Gastroesophageal sphincter (tissue), 4 donors: ENCODE results near the gene PRTFDC1. TPM values are rescaled to one million over a fixed set of nuclear protein-coding genes. Genes with fewer than 3 reads are reported as not detected.

Experiments
- ATAC-seq: fragments of 150-250 bp; one replicate; pipeline ENCODE4 v1.9.1; 2016; ENCODE audit warnings: mild to moderate bottlenecking, moderate library complexity
- H3K27ac ChIP-seq, 4 donors: fragments of 200-600 bp; sonication (generic) in 3 of 4; 1 replicate in 3 of 4; 2 replicates in 1 of 4; pipeline ENCODE4 v1.5.1; 2016 to 2019
- H3K27me3 ChIP-seq: fragments of 200-600 bp; sonication (generic); one replicate; pipeline ENCODE4 v1.5.1; 2019
- H3K36me3 ChIP-seq, 2 donors: fragments of 200-600 bp; sonication (generic); one replicate each; pipeline ENCODE4 v1.5.1; 2019; ENCODE audit warnings: control low read depth in 1 of 2
- H3K4me1 ChIP-seq, 3 donors: fragments of 200-600 bp; sonication (generic); 1 replicate in 2 of 3; 2 replicates in 1 of 3; pipeline ENCODE4 v1.5.1; 2016 to 2019; ENCODE audit warnings: control low read depth in 2 of 3
- H3K4me3 ChIP-seq, 2 donors: fragments of 200-600 bp; sonication (generic); one replicate each; pipeline ENCODE4 v1.5.1; 2019; ENCODE audit warnings: mild to moderate bottlenecking in 1 of 2, moderate library complexity in 1 of 2
- H3K9me3 ChIP-seq, 3 donors: fragments of 200-600 bp; sonication (generic); one replicate each; pipeline ENCODE4 v1.5.1; 2017 to 2019; ENCODE audit warnings: control low read depth in 2 of 3
- CTCF ChIP-seq, 4 experiments: fragments of 200-600 bp in 2 of 4; fragments of 450-650 bp in 2 of 4; sonication (generic) in 1 of 4; IDR thresholded peaks; one replicate each; pipeline ENCODE4 v1.5.1; 2017 to 2019; ENCODE audit warnings: antibody characterized with exemption in 4 of 4, mild to moderate bottlenecking in 2 of 4, moderate library complexity in 2 of 4
- EP300 ChIP-seq: sonication (generic); formaldehyde crosslinking; IDR thresholded peaks from one replicate; pipeline ENCODE4 v1.6.1; 2017; ENCODE audit warnings: antibody characterized with exemption, mild to moderate bottlenecking
- POLR2A ChIP-seq, 2 donors: fragments of 450-650 bp; IDR thresholded peaks; one replicate each; pipeline ENCODE4 v1.6.1; 2017; ENCODE audit warnings: antibody characterized with exemption in 2 of 2, mild to moderate bottlenecking in 2 of 2, moderate library complexity in 1 of 2
- POLR2AphosphoS5 ChIP-seq: sonication (generic); formaldehyde crosslinking; IDR thresholded peaks from one replicate; pipeline ENCODE4 v1.6.1; 2017; ENCODE audit warnings: antibody characterized with exemption
- whole genome bisulfite sequencing, 2 donors: methylation state at CpG; one replicate each; pipeline ENCODE4 v1.1.5; 2018; ENCODE audit warnings: low coverage in 1 of 2; 5-methylcytosine and 5-hydroxymethylcytosine counted together
- total RNA-seq, 4 donors: library from RNA; depleted of rRNA; stranded (reverse); fragments of >200 nt; gene quantifications; one replicate each; pipeline ENCODE4 v1.1.0, GENCODE V29; 2016

The PRTFDC1 gene
- total RNA-seq, 4 donors from 2014 or later = 3.2 to 14.6 (median 7.9) TPM

DNA sequence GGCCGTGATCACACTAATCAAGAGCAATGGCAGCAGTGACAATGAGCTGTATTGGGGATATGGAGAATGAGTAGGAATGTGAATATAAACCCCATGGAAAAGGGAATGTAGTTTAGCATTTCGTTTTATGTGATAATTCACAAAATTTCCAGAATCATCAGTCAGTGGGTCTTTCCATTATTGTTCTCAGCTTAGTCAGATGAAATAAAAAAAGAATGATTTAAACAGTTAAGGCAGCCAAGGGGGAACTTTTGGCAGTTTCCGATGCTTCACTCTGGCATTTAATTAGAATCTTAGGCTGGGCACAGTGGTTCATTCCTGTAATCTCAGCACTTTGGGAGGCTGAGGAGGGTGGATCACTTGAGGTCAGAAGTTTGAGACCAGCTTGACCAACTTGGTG, 86.6 kb downstream of the PRTFDC1 start:
- TF ChIP-seq POLR2AphosphoS5 = no peak
- no peak for TF ChIP-seq EP300
- TF ChIP-seq POLR2A (IDR thresholded peaks at IDR 0.05) = no peak

DNA sequence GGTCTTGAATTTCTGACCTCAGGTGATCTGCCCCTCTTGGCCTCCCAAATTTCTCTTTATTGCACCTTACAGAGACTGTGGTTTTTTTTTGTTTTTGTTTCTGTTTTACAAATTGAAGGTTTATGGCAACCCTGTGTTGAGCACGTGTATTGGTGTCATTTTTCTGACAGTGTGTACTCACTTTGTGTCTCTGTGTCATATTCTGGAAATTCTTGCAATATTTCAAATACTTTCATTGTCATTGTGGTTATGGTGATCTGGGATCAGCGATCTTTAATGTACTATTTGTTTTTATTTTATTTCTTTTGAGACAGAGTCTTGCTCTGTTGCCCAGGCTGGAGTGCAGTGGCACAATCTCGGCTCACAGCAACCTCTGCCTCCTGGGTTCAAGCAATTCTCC, 89.8 kb downstream of the PRTFDC1 start:
- WGBS, 2 donors = 100% methylated on average over 3 of the region's 3 CpGs
- no peak overlapping the region for H3K4me3 ChIP-seq
- no peak for ATAC-seq
- no peaks in the 10 kb centered on the region for H3K4me1 ChIP-seq
- no peaks in the 10 kb centered on the region for H3K27me3 ChIP-seq
- no peaks in the 10 kb centered on the region for H3K9me3 ChIP-seq
- H3K36me3 ChIP-seq = no peaks in the 10 kb centered on the region
- TF ChIP-seq POLR2AphosphoS5 = no peak
- no peak for TF ChIP-seq POLR2A (IDR thresholded peaks at IDR 0.05)
- TF ChIP-seq EP300 = no peak
- no peak for TF ChIP-seq CTCF (IDR thresholded peaks at IDR 0.05)
- H3K27ac ChIP-seq = no peak overlapping the region

More for the DNA sequence above, 86.6 kb downstream of the PRTFDC1 start:
- no peak for ATAC-seq
- Histone ChIP-seq H3K36me3 (no peaks in the 10 kb centered on the region), H3K27ac (no peak overlapping the region), H3K4me3 (no peak overlapping the region), H3K27me3 (no peaks in the 10 kb centered on the region), H3K9me3 (no peaks in the 10 kb centered on the region), H3K4me1 (no peaks in the 10 kb centered on the region)
- 59 to 67% methylated on average over 3 of the region's 3 CpGs for WGBS, 2 donors

- no peaks in the 10 kb centered on the region for H3K4me1 ChIP-seq
- no peak overlapping the region for H3K27ac ChIP-seq
- no peaks in the 10 kb centered on the region for H3K27me3 ChIP-seq
- WGBS, 2 donors = 57 to 73% methylated on average over 4 to 5 of the region's 10 CpGs
- no peak for ATAC-seq
- no peak overlapping the region for H3K4me3 ChIP-seq
- H3K36me3 ChIP-seq = no peaks in the 10 kb centered on the region
- no peaks in the 10 kb centered on the region for H3K9me3 ChIP-seq
- TF ChIP-seq POLR2A (IDR thresholded peaks at IDR 0.05) (no peak), POLR2AphosphoS5 (no peak), EP300 (no peak), CTCF (IDR thresholded peaks at IDR 0.05) (no peak)
Measured at GRCh38 chr10:24858288-24859270, 93.8 kb downstream of the PRTFDC1 start.

GRCh38 chr10:24857031-24857725, 95.2 kb downstream of the PRTFDC1 start:
- 86 to 89% methylated on average over 4 to 8 of the region's 8 CpGs for WGBS, 2 donors
- Histone ChIP-seq H3K27ac (no peak overlapping the region), H3K9me3 (no peaks in the 10 kb centered on the region), H3K36me3 (no peaks in the 10 kb centered on the region), H3K4me1 (no peaks in the 10 kb centered on the region), H3K4me3 (no peak overlapping the region), H3K27me3 (no peaks in the 10 kb centered on the region)
- no peak for ATAC-seq
- TF ChIP-seq POLR2A (IDR thresholded peaks at IDR 0.05) (no peak), POLR2AphosphoS5 (no peak), CTCF (IDR thresholded peaks at IDR 0.05) (no peak), EP300 (no peak)

GRCh38 chr10:24854256-24854655, 98.2 kb downstream of the PRTFDC1 start:
- H3K27me3 ChIP-seq = no peaks in the 10 kb centered on the region
- no peak for TF ChIP-seq CTCF (IDR thresholded peaks at IDR 0.05)
- H3K36me3 ChIP-seq = no peaks in the 10 kb centered on the region
- no peak for ATAC-seq
- 81 to 94% methylated on average over 6 of the region's 6 CpGs for WGBS, 2 donors
- H3K27ac ChIP-seq = no peak overlapping the region
- H3K4me3 ChIP-seq = no peak overlapping the region
- no peaks in the 10 kb centered on the region for H3K9me3 ChIP-seq
- no peaks in the 10 kb centered on the region for H3K4me1 ChIP-seq
